HG03432 (cell line): ENCODE results near the gene LRP1.
A peak's percentile ranks its signal among the peaks of the same experiment; 100 is the strongest.
"Not testable (repeated sequence)": the region's sequence is repeated elsewhere in the genome, so short reads cannot be mapped to it uniquely, and the experiment has no call there.

Experiments
- ATAC-seq: cut with Tn5 transposase; IDR thresholded peaks from one replicate; pipeline ENCODE4 v1.9.1; 2021; ENCODE audit warnings: mild to moderate bottlenecking, moderate library complexity; ENCODE audit not compliant: unreplicated experiment

Gene LRP1

DNA sequence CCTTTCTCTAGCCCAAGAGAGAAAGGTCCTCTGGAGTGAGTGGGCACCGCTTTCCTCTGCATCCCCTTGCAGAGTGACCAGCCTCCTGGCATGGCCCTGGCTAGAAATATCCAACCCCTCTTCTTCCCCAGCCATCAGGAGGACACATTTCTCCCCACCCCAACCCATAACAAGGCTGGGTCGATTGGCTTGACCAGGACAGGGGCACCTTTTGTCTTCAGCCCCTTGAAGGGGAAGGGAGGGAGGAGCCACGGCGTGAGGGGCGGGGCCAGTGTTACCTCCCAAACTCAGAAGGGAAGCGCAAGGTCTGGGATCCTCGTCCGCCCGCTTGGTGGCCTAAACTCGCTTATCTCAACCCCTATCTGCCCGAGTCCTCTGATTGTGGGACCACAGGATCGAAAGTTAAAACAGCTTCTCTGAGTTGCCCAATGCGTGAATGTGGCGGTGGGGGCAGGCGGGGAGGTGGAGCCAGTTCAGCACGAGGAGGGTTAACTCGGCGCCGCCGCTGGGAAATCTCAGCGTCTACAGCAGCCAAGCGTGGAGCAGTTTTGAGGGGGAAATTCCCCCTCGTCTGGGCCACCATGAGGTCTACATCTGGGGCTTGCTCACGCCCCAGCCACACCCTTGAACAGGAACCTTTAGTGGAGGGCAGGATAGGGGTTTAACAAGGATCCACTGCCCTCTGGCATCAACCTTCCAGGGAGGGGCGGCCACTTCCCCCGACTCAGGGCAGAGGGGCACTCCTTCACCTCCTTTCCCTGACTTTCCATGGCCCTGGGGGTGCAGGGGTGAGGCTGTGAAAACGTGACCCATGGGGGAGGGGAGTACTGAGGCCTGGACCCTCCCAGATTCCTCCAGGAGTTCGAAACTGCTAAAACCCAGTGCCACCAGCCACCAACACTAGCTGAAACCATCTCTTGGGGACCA is 17.9 kb upstream of the LRP1 start:
- peak; percentile 59 for ATAC-seq

DNA sequence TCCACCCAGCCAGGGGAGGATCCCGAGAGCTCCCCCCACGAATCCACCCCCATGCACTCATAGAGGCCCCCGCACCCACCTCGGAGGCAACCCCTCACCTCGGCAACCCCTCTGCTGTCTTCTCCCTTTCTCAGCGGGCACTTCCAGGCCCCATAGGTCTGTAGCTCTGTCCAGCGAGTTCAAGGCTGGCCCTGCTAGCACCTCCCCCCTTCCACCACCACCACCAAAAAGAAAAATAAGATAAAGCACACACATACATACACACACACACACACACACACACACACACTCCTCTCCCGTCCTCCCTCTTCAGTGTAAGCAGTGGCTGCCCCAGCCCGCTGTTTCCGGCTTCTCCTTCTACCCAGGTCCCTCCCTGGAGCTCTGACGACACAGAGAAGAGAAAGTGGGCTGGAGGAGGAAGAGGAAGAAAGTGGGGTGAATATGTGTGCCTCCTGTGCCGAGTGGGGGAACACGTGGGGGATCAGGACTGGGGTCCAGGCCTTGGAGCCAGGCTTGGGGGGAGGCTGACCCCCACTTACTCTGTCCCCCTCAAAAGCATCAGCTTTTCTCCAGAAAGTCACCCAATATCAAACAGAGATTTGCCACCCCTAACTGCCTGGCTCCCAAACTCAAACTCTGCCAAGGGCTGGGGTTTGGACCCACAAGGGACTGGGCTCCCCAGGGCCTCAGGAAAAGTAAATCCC is 17.1 kb upstream of the LRP1 start, which contains the start of gene STAT6:
STAT6 (minus strand) TSS at position 332 of the 704 bp plus-strand sequence. CDS start 3,084 bp downstream, outside the sequence.
- ATAC-seq = peak; percentile 56

DNA sequence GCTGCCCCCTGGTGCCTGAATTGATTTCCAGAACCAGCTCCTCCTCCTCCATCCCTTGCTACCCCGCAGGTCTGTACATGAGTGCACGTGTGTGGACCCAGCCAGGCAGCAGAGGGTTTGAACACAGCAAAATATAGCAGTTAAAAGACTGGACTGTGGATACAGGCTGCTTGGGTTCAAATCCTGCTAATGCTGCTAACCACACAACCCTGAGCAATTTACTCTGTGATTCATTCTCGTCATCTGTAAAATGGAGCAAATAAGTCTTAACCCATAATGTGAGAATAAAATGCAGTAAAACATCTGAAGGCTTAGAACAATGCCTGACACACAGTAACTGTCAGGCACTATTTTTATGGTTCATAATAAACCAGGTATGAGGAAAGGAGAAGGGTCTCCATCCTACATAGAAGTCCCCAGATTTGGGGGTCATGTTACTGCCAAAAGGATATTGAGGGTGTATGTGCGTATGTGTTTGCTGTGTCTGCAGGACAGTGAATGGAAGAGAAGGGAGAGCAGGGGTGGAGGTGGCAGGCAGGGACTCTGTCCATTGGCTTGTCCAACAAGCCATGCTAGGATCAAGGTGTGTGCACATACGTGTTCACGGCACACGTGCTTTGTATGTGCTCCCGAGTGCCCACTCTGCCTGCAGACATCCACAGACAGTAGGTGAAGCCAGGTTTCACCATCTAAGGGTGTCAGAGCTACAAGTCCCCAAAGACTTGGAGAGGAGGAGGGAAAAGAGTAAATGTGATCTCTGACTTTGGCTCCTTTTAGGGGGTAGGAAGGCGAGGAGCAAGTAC is 15.6 kb upstream of the LRP1 start:
- ATAC-seq = peak; percentile 54

DNA sequence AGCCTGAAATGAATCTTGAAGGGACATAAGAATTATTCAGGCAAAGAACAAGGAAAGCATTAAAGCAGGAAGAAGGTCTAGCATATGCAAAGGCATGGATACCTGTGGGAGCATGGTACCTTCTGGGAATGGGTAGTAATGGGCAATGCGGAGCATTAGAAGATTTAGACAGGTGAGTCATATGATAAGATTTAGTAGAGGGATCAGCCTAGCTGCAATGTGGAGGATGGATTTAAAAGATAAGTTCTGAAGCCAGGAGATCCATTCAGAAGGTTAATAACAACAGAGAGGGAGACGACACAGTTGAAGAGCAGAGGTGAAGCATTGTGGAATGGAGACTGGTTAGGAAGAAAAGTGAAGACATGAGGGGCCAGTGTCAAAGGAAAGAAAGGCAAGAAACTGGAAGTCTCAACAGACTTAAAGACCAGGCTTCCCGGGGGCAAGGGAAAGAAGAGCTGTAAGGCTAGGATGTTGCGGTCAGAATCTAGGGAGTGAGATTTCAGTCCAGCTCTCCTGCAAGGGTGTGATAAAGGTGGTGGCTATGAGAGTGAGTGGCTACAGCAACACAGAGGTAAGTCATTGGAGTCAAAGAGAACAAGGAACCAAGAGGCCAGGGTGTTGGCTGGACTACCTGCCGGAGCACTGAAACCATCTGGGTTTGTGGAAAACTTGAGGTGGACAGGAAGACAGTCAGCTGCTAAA is 11.6 kb upstream of the LRP1 start:
- ATAC-seq = no peak

DNA sequence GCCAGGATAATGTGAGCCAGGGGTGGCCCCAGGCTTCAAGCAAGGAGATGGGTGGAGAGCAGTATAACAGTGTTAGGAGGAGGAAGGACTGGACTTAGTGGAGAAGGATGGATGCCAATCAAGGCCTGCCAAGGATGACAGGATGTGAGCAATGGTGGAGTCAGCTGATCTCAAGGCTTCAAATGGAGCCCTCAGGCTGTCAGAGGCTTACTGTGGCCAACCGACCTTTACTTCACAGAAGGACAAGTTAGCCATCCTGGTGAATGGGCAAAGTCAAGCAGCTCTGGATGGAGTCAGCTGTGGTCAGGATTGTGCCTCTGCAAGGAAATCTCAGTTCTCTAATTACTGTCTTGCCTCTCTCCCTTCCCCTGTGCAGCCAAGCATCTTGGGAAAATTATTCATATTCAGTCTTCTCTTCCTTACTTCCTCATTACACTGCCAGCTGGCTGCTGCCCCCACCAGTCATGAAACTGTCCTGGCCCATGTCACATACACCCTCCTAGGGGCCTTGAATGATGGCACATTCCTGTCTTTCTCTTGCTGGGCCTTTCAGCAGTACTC is 9.5 kb upstream of the LRP1 start:
- no peak for ATAC-seq

DNA sequence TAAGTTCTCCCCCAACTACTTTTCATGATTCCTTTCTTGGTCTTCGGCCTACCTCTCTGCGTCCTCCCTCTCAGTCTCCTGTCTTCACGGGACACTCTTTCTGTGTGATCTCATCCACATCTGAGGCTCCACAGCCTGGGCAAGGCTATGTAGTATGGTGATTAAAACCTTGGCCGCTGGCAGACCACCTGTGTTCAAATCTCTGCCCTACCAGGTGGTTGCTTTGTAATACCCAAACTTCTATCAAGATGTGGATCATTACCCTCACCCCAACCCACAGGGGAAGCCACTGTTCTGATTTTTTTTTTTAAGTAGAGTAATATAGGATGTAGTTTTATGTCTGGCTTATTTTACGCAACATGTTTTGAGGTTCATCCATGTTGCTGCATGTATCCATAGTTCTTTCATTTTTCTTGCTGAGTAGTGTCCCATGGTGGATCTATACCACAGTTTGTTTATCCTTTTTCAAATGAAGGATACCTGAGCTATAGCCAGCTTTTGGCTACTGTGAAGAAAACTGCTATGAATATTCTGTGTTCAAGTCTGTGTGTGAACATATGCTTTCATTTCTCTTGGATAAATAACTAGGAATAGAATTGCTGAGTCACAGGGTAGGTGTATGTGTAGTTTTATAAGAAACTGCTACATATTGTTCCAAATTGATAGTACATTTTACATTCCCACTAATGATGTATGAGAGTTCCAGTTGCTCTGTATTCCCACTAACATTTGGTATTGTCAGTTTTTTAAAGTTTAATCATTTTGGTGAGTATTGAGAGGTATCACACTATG is 8.8 kb upstream of the LRP1 start:
- ATAC-seq = no peak

DNA sequence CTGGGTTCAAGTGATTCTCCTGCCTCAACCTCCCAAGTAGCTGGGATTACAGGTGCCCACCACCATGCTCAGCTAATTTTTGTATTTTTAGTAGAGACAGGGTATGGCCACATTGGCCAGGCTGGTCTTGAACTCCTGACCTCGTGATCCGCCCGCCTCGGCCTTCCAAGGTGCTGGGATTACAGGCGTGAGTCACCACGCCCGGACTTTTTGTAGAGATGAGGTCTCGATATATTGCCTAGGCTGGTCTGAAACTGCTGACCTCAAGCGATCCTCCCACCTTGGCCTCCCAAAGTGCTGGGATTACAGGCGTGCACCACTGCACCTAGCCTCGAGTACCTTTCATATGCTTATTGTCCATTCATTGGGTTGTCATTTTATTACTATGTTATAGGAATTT is 7.6 kb upstream of the LRP1 start:
- not testable (repeated sequence) for ATAC-seq

DNA sequence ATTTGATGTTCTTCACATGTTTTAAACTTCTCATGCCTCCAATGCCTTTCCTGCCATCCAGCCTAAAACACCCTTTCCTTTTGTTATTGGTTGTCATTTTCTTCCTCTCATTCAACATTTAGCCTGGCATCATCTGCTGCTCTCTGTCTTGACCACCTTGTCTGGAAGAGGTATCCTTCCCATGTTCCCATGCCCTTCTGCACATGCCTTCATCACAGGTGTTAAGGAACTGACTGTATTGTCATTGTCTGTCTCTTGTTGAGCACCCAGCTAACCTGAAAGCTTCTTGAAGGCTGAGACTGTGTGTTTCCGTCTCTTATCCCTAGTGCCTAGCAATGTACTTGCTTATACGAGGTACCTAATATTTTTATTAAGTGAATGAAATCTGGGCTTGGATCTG is 4.5 kb upstream of the LRP1 start:
- no peak for ATAC-seq

DNA sequence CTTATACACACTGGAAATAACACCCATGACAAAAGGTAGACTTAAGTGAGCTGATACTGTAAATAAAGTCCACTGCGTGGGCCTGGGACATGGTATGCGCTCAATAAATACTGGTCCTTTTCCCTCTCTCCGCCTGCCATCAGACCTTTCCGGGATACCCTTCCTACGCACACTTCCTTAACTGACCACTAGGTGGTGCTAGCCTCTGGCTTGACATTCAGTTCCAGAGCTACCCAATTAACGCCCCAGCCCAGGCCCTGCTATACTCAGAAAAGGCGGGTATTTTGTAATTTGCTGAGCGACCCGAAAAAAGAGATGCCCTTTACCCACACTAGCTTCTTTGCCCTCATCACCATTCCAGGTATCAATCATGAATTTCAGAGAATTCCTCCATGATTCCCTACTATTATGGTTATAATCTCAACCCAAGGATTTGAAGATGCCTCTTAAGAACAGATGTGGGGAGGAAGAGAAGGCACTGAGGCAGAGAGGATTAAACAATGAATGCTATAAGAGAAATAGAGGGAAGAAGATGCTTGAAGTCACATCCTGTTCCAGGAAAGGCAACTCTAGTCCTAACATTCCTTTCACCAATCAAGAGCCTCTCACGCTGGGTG is 3.9 kb upstream of the LRP1 start:
- no peak for ATAC-seq

DNA sequence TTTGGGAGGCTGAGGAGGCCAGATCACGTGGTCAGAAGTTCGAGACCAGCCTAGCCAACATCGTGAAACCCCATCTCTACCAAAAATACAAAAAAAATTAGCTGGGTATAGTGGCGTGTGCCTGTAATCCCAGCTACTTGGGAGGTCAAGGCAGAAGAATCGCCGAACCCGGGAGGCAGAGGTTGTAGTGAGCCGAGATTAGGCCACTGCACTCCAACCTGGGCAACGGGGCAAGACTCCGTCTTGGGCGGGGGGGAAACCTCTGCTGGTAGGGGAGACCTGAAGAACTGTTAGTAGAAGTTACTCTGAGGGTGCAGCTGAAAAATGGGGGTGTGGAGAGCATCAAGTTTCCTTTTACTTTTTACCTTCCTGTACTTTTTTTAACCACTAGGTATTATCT is 2.2 kb upstream of the LRP1 start:
- no peak for ATAC-seq

DNA sequence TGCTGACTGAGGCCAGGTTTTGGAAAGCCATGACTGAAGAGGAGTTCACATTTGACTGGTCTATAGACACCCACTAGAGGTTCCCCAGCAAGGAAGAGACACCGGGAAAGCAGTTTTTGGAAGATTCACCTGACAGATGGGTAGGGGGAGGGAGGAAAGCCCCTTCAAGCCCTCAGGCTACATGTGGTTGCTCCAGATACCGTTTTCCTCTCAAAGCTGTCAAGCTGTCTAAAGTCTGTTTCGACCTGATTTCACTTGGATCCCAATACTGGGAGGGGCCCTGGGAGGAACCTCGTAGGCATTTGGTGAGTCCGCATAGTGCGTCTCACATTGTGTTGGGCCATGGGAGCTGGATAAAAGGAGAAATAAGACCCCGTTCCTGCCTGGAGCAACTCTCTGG is 1.7 kb upstream of the LRP1 start:
- ATAC-seq = no peak

DNA sequence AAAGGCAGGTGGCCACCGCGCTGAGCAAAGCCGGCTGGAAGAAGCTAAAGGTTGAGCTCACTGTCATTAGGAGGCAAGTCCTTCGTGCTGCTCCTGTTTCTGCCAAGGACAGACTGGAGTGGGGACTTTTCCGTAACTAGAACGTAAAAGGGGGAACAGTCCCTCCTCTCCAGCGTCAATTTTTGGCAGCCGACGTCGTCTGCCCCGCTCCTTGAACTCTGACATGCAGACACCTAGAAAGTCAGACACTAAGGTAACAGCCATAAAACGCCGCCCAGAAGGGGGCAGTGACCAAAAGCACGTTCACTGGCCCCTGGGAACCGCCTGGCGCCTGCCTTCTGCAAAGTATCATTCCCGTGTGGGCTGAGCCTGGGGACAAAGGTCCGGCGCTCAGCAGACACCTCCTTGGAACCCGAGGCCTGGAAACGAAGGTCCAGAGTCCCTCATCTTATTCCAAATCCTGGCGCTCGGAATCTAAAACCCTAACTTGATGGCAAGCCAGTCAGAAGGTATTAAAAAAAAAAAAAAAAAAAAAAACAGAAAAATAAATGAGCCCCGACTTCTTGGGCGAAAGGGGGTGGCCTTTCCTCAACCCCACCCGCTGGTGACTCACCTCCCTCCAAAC is 1.1 kb upstream of the LRP1 start:
- ATAC-seq = peak; percentile 45

DNA sequence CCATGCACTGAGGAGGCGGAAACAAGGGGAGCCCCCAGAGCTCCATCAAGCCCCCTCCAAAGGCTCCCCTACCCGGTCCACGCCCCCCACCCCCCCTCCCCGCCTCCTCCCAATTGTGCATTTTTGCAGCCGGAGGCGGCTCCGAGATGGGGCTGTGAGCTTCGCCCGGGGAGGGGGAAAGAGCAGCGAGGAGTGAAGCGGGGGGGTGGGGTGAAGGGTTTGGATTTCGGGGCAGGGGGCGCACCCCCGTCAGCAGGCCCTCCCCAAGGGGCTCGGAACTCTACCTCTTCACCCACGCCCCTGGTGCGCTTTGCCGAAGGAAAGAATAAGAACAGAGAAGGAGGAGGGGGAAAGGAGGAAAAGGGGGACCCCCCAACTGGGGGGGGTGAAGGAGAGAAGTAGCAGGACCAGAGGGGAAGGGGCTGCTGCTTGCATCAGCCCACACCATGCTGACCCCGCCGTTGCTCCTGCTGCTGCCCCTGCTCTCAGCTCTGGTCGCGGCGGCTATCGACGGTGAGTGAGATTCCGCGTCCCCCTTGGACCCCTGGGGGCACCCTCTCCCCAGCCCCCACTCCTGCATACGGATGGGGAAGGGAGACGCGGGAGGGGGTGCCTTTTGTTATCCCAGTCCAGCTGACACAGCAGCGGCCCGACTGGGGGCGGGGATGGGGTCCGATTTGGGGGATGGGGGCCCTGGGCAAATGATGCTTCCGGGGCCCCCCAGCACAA is 400 bp downstream of the LRP1 start:
- ATAC-seq = no peak

DNA sequence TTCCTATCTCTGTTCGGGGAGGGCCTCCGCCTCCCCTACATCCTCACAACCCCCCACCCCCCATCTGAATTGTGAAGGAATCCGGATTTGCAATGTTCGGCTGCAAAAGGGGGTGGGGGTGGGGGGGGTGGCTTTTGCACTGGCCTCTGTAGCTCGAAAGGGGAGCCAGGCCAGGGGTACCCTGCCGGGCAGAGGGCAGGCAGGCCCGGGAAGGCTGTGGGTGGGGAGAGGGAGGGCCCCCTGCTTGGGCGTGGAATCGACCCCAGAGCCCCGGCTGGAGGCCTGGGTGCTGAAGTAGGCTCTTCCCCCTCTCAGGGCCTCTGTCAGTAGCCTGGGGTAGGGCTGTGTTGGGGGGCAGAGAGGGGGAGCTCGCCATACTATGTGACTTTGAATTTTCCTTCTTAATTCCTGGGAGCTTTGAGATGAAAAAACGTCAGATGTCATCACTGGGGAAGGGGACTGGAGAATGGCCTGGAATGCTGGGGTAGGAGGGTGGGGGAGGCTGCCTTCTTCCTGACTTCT is 1.1 kb downstream of the LRP1 start:
- ATAC-seq = no peak

DNA sequence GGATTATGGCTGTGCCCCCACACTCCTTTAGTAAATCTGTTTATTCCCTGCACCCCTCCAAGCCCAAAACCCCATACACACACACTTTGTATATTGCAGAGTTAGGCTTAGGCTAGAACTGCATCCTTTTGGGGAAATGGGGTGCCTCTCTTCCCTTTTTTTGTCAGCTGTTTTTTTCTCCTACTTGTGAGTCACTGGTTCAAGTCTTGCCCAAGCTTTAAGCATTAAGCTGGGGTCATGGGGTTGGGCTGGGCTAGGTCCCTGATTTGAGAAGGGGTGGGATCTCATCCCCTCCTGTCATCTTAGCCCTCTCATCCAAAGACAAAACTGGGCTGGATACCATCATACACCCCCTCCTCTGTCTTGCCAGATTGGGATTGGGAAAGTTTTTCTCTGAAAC is 1.6 kb downstream of the LRP1 start:
- ATAC-seq = no peak

DNA sequence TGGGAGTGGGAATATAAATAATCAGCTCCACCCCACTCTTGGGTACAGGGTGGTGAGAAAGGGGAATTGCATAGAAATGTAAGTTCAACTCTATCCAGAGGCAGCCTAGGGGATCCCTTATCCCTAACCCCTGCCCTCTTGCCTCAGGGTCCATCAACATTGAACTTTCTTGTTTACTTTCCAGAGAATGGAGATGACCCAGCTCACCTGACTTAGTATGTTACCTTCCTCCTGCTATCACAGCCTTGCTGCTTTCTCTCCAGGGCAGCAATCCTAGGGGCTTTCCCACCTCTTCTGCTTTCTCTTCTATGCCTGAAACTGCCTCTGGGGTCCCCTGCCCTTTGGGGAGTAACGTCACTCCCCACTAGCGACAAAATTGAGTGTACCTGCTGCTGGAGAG is 2.7 kb downstream of the LRP1 start:
- ATAC-seq = no peak

DNA sequence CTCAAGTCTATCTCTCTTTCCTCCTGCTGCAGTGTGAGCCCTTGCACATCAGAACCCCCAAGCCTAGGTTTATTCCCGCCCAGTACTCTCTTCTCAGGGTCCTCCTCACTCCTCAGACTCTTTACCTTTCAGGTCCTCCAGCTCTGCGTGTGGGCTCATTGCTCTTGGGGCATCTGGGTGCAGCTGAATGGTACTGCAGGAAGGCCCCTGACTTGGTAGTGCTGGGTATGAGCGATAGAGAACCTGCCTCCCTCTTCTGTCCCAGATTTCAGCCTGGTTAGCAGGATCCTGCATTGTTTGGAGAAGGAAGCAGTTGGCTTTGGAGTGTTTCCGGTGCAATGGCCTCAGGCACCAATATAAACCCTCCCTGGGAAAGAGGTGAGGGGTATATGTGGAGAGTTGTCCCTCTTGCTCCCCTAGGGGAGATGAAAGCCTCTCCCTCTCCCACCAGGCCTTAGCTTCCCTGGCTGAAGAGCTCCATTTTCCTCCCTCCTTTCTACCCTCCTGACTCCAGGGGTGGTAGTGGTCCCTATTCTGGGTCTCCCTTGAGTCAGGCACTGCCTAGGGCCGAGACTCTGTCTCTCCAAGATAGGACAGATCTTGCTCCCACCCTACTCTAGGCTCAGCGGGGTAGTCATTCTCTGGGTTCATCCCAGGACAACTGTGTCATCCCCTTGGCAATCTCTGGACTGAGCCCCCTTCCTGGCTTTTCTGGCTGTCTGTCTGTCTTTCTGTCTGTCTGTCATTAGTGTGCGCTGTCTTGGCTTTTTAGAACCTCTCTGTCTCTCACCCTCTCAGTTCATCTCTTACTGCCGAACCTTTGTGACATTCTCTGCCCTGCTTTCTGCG is 3.8 kb downstream of the LRP1 start:
- ATAC-seq = no peak
